ENCODE data around the gene PRSS57. TPM values are rescaled to one million over a fixed set of nuclear protein-coding genes. Genes with fewer than 3 reads are reported as not detected.

The PRSS57 gene
- total RNA-seq, 1 donor from 2014 or later, result not detected

- no peaks in the 10 kb centered on the region for H3K9me3 Mint-ChIP-seq
- no peak overlapping the region for H3K4me3 Mint-ChIP-seq
- intact Hi-C loops (cut with micrococcal nuclease), result loop anchor here (10.0 kb wide), 1 partner anchor 718 kb away; the partner anchor contains the start of genes DAZAP1 and GAMT
- no peaks in the 10 kb centered on the region for H3K36me3 Mint-ChIP-seq (ENCODE audit: low read depth)
- no peak overlapping the region for H3K27ac Mint-ChIP-seq
- no peak for ATAC-seq (ENCODE audit: low read depth)
- no peak for DNase-seq
- ChIA-PET CTCF (no interaction called here), POLR2A (no interaction called here)
- no peaks in the 10 kb centered on the region for H3K27me3 Mint-ChIP-seq
- no peaks in the 10 kb centered on the region for H3K4me1 Mint-ChIP-seq
- TF ChIP-seq, protein P1, sequence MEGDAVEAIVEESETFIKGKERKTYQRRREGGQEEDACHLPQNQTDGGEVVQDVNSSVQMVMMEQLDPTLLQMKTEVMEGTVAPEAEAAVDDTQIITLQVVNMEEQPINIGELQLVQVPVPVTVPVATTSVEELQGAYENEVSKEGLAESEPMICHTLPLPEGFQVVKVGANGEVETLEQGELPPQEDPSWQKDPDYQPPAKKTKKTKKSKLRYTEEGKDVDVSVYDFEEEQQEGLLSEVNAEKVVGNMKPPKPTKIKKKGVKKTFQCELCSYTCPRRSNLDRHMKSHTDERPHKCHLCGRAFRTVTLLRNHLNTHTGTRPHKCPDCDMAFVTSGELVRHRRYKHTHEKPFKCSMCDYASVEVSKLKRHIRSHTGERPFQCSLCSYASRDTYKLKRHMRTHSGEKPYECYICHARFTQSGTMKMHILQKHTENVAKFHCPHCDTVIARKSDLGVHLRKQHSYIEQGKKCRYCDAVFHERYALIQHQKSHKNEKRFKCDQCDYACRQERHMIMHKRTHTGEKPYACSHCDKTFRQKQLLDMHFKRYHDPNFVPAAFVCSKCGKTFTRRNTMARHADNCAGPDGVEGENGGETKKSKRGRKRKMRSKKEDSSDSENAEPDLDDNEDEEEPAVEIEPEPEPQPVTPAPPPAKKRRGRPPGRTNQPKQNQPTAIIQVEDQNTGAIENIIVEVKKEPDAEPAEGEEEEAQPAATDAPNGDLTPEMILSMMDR (IDR thresholded peaks at IDR 0.05), result no peak
These were observed 8.5 kb downstream of the PRSS57 start for GRCh38 chr19:686589-687297.

- TF ChIP-seq, protein P1 (IDR thresholded peaks at IDR 0.05), result no peak
- DNase-seq (no peak), ATAC-seq (ENCODE audit: low read depth) (no peak)
- Mint-ChIP-seq H3K36me3 (ENCODE audit: low read depth) (peaks cover 1% of the 10 kb centered on the region), H3K27ac (no peak overlapping the region), H3K4me3 (no peak overlapping the region), H3K27me3 (no peaks in the 10 kb centered on the region), H3K9me3 (no peaks in the 10 kb centered on the region), H3K4me1 (peaks cover 8% of the 10 kb centered on the region)
- ChIA-PET CTCF (no interaction called here), POLR2A (interaction anchor here (0.6 kb wide), 1 partner anchor 879 kb away, joined by 11 read pairs; no protein-coding TSS in a partner anchor)
- intact Hi-C loops (cut with micrococcal nuclease), result loop anchor here (10.0 kb wide), 1 partner anchor 719 kb away; the partner anchor contains the start of genes DAZAP1 and GAMT
These were observed 9.8 kb downstream of the PRSS57 start for GRCh38 chr19:685454-685931.

- Mint-ChIP-seq H3K27me3 (no peaks in the 10 kb centered on the region), H3K27ac (no peak overlapping the region), H3K4me3 (no peak overlapping the region), H3K9me3 (no peaks in the 10 kb centered on the region), H3K4me1 (peaks cover 10% of the 10 kb centered on the region), H3K36me3 (ENCODE audit: low read depth) (peaks cover 1% of the 10 kb centered on the region)
- TF ChIP-seq, protein P1 (IDR thresholded peaks at IDR 0.05), result no peak
- intact Hi-C loops (cut with micrococcal nuclease), result loop anchor here (5.0 to 10.0 kb wide), 3 partner anchors 50 to 722 kb away; partner anchors contain the start of genes DAZAP1 and GAMT
- DNase-seq (no peak), ATAC-seq (ENCODE audit: low read depth) (no peak)
- ChIA-PET CTCF (interaction anchor here (0.5 kb wide), 1 partner anchor 84 kb away, joined by 3 read pairs; no protein-coding TSS in a partner anchor), POLR2A (no interaction called here)
These were observed 12.5 kb downstream of the PRSS57 start for GRCh38 chr19:682678-683320.

DNA sequence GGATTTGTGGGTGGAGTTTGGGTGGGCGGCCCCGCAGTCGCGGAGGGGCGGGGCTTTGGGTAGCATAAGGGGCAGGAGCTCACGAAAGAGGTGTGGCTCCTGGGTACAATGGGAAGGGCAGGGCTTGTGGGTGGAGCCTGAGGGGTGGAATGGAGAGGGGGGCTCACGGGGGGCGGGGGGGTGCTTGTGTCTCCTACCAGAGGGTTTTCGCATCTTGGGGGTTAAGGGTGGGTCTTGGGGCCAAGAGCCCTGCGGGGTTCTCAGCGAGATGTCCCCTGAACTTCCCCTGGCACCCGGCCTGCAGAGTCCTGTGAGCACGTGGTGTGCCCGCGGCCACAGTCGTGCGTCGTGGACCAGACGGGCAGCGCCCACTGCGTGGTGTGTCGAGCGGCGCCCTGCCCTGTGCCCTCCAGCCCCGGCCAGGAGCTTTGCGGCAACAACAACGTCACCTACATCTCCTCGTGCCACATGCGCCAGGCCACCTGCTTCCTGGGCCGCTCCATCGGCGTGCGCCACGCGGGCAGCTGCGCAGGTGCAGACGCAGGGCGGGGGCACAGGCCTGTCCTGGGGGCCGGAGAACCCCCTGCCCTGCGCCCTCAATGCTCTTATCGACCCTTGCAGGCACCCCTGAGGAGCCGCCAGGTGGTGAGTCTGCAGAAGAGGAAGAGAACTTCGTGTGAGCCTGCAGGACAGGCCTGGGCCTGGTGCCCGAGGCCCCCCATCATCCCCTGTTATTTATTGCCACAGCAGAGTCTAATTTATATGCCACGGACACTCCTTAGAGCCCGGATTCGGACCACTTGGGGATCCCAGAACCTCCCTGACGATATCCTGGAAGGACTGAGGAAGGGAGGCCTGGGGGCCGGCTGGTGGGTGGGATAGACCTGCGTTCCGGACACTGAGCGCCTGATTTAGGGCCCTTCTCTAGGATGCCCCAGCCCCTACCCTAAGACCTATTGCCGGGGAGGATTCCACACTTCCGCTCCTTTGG lies 13.9 kb downstream of the PRSS57 start:
- POLR2A ChIA-PET, result interaction anchor here (0.6 to 3.3 kb wide), 6 partner anchors 18 to 588 kb away, joined by 3 to 29 read pairs (median 3); partner anchors contain the start of genes CIRBP, PTBP1 and RNF126
- Mint-ChIP-seq H3K27ac (peak overlapping the region; percentile 98), H3K27me3 (no peaks in the 10 kb centered on the region), H3K4me1 (peaks cover 10% of the 10 kb centered on the region), H3K9me3 (no peaks in the 10 kb centered on the region), H3K36me3 (ENCODE audit: low read depth) (peaks cover 1% of the 10 kb centered on the region), H3K4me3 (peak overlapping the region; percentile 95)
- intact Hi-C loops (cut with micrococcal nuclease), result loop anchor here (5.0 to 10.0 kb wide), 3 partner anchors 51 to 723 kb away; partner anchors contain the start of genes DAZAP1 and GAMT
- DNase-seq (no peak), ATAC-seq (ENCODE audit: low read depth) (no peak)
- TF ChIP-seq, protein P1 (IDR thresholded peaks at IDR 0.05), result no peak
- CTCF ChIA-PET, result no interaction called here

All from activated B cell treated with CpG ODN at 0.5 μM for 24 hours (primary cell).